Measurements from ENCODE around the gene KCNA10.

GRCh38 chr1:110489973-110490542 is 28.9 kb downstream of the KCNA10 start:
- TF ChIP-seq CAMTA2 (CRISPR knock-in tag; IDR thresholded peaks at IDR 0.05; ENCODE audit: borderline replicate concordance), result no peak
- TF ChIP-seq CENPX (CRISPR knock-in tag; IDR thresholded peaks at IDR 0.05), result no peak
- no peak for TF ChIP-seq HNF4A (CRISPR knock-in tag; IDR thresholded peaks at IDR 0.05)
- TF ChIP-seq BCL6 (CRISPR knock-in tag; IDR thresholded peaks at IDR 0.05), result no peak
- no peak for TF ChIP-seq CTCF (CRISPR knock-in tag; IDR thresholded peaks at IDR 0.05)

Data from HepG2 (cell line).